Astrocyte (in vitro differentiated cells and primary cell): Measurements from ENCODE around the gene KNL1. TPM values are rescaled to one million over a fixed set of nuclear protein-coding genes. Genes with fewer than 3 reads are reported as not detected.
"Not testable (repeated sequence)": the region's sequence is repeated elsewhere in the genome, so short reads cannot be mapped to it uniquely, and the experiment has no call there.

Experiments used
- DNase-seq: peaks from one replicate; pipeline ENCODE4 v3.0.0-alpha.2; 2010; ENCODE audit warnings: low read depth
- FAIRE-seq: peaks from 2 replicates; lab custom pipeline; 2011; peaks lifted over from hg19 to GRCh38; lab: Jason Lieb, UNC
- H2AFZ ChIP-seq: 2 replicates; pipeline ENCODE4 v1.6.0; 2012; ENCODE audit warnings: low read depth, low read length, inconsistent platforms
- H3K27ac ChIP-seq: 2 replicates; pipeline ENCODE4 v1.5.1; 2011; ENCODE audit warnings: low read depth, low read length, inconsistent platforms
- H3K27me3 ChIP-seq: 2 replicates; pipeline ENCODE4 v1.6.0; 2011; ENCODE audit warnings: low read length, inconsistent platforms; ENCODE audit not compliant: insufficient read depth
- H3K36me3 ChIP-seq: 2 replicates; pipeline ENCODE4 v1.5.1; 2011; ENCODE audit warnings: low read length, inconsistent platforms; ENCODE audit not compliant: insufficient read depth
- H3K4me1 ChIP-seq: 2 replicates; pipeline ENCODE4 v1.5.1; 2011; ENCODE audit warnings: low read length, inconsistent platforms; ENCODE audit not compliant: insufficient read depth
- H3K4me2 ChIP-seq: 2 replicates; pipeline ENCODE4 v1.6.0; 2012; ENCODE audit warnings: low read length, inconsistent platforms
- H3K4me3 ChIP-seq: 2 replicates; pipeline ENCODE4 v1.5.1; 2011; ENCODE audit warnings: low read depth, mild to moderate bottlenecking, low read length, inconsistent platforms; ENCODE audit not compliant: insufficient read depth
- H3K79me2 ChIP-seq: 2 replicates; pipeline ENCODE4 v1.6.0; 2012; ENCODE audit warnings: mild to moderate bottlenecking, low read length, inconsistent platforms; ENCODE audit not compliant: insufficient read depth
- H3K9ac ChIP-seq: 2 replicates; pipeline ENCODE4 v1.6.0; 2012; ENCODE audit warnings: mild to moderate bottlenecking, low read length, inconsistent platforms
- H3K9me3 ChIP-seq: 2 replicates; pipeline ENCODE4 v1.5.1; 2012; ENCODE audit warnings: low read depth, mild to moderate bottlenecking, low read length, inconsistent platforms; ENCODE audit not compliant: insufficient read depth
- H4K20me1 ChIP-seq: 2 replicates; pipeline ENCODE4 v1.6.0; 2012; ENCODE audit warnings: low read length, inconsistent platforms; ENCODE audit not compliant: insufficient read depth
- H3K27ac Mint-ChIP-seq: one replicate; pipeline ENCODE4 v1.8.0; 2021; ENCODE audit warnings: mild to moderate bottlenecking, mixed read lengths; ENCODE audit not compliant: unreplicated experiment
- H3K27me3 Mint-ChIP-seq: one replicate; pipeline ENCODE4 v1.8.0; 2021; ENCODE audit warnings: low read depth, mixed read lengths; ENCODE audit not compliant: unreplicated experiment
- H3K36me3 Mint-ChIP-seq: one replicate; pipeline ENCODE4 v1.8.0; 2021; ENCODE audit warnings: low read depth, mixed read lengths; ENCODE audit not compliant: unreplicated experiment
- H3K4me1 Mint-ChIP-seq: one replicate; pipeline ENCODE4 v1.8.0; 2021; ENCODE audit warnings: low read depth, mixed read lengths; ENCODE audit not compliant: unreplicated experiment
- H3K4me3 Mint-ChIP-seq: one replicate; pipeline ENCODE4 v1.8.0; 2021; ENCODE audit warnings: mild to moderate bottlenecking, moderate library complexity, mixed read lengths; ENCODE audit not compliant: unreplicated experiment
- H3K9me3 Mint-ChIP-seq: one replicate; pipeline ENCODE4 v1.8.0; 2021; ENCODE audit warnings: mild to moderate bottlenecking, mixed read lengths; ENCODE audit not compliant: unreplicated experiment
- CTCF ChIP-seq: IDR thresholded peaks from 2 replicates; pipeline ENCODE4 v1.5.1; 2011; ENCODE audit warnings: low read depth, mild to moderate bottlenecking, inconsistent platforms, low read length, moderate library complexity; ENCODE audit not compliant: insufficient read depth
- EZH2 ChIP-seq: IDR thresholded peaks from 2 replicates; pipeline ENCODE4 v1.6.1; 2012; ENCODE audit warnings: mild to moderate bottlenecking, low read length, inconsistent platforms; ENCODE audit not compliant: insufficient read depth
- total RNA-seq: library from RNA; stranded (reverse); gene quantifications from 2 replicates; pipeline ENCODE4 v1.2.1, GENCODE V29; 2021

The KNL1 gene
- total RNA-seq, 1 donor from 2014 or later, result 3.3 TPM

GRCh38 chr15:40660686-40661085, 66.6 kb downstream of the KNL1 start:
- TF ChIP-seq EZH2 (no peak), CTCF (no peak)
- no peak overlapping the region for H3K27ac Mint-ChIP-seq
- no peaks in the 10 kb centered on the region for H3K36me3 Mint-ChIP-seq
- H3K27me3 ChIP-seq, result no peaks in the 10 kb centered on the region
- no peaks in the 10 kb centered on the region for H3K79me2 ChIP-seq
- no peak overlapping the region for H3K27ac ChIP-seq
- H3K9me3 Mint-ChIP-seq, result no peaks in the 10 kb centered on the region
- H3K4me1 Mint-ChIP-seq, result no peaks in the 10 kb centered on the region
- H2AFZ ChIP-seq, result no peak overlapping the region
- no peak overlapping the region for H3K4me3 Mint-ChIP-seq
- DNase-seq (no peak), FAIRE-seq (no peak)
- peaks cover 12% of the 10 kb centered on the region for H3K36me3 ChIP-seq
- no peaks in the 10 kb centered on the region for H3K9me3 ChIP-seq
- no peaks in the 10 kb centered on the region for H4K20me1 ChIP-seq
- no peaks in the 10 kb centered on the region for H3K4me1 ChIP-seq
- H3K4me3 ChIP-seq, result no peak overlapping the region
- no peaks in the 10 kb centered on the region for H3K27me3 Mint-ChIP-seq
- H3K4me2 ChIP-seq, result no peak overlapping the region
- H3K9ac ChIP-seq, result no peak overlapping the region

GRCh38 chr15:40664909-40665308, 70.9 kb downstream of the KNL1 start:
- H3K4me3 ChIP-seq, result no peak overlapping the region
- H3K27ac Mint-ChIP-seq, result no peak overlapping the region
- H3K4me1 Mint-ChIP-seq, result no peaks in the 10 kb centered on the region
- H3K4me1 ChIP-seq, result no peaks in the 10 kb centered on the region
- no peak overlapping the region for H3K4me2 ChIP-seq
- H3K9me3 ChIP-seq, result no peaks in the 10 kb centered on the region
- H3K36me3 Mint-ChIP-seq, result no peaks in the 10 kb centered on the region
- no peaks in the 10 kb centered on the region for H4K20me1 ChIP-seq
- no peaks in the 10 kb centered on the region for H3K79me2 ChIP-seq
- no peak overlapping the region for H3K4me3 Mint-ChIP-seq
- FAIRE-seq (no peak), DNase-seq (no peak)
- H3K27me3 Mint-ChIP-seq, result no peaks in the 10 kb centered on the region
- H3K27ac ChIP-seq, result no peak overlapping the region
- peaks cover 4% of the 10 kb centered on the region for H3K36me3 ChIP-seq
- H2AFZ ChIP-seq, result no peak overlapping the region
- H3K9me3 Mint-ChIP-seq, result peaks cover 3% of the 10 kb centered on the region
- H3K9ac ChIP-seq, result no peak overlapping the region
- H3K27me3 ChIP-seq, result no peaks in the 10 kb centered on the region
- TF ChIP-seq CTCF, result no peak
- no peak for TF ChIP-seq EZH2

GRCh38 chr15:40676290-40676689, 82.2 kb downstream of the KNL1 start:
- H3K9ac ChIP-seq, FAIRE-seq, H4K20me1 ChIP-seq, DNase-seq, H3K27me3 ChIP-seq, H3K36me3 ChIP-seq, H3K9me3 Mint-ChIP-seq, H3K4me3 ChIP-seq, H3K27ac ChIP-seq, H3K9me3 ChIP-seq, H3K79me2 ChIP-seq, H3K27me3 Mint-ChIP-seq, H3K4me2 ChIP-seq, H3K4me3 Mint-ChIP-seq, H3K27ac Mint-ChIP-seq, H2AFZ ChIP-seq, H3K4me1 Mint-ChIP-seq, H3K36me3 Mint-ChIP-seq, H3K4me1 ChIP-seq: not testable (repeated sequence)

- not testable (repeated sequence) for H3K27me3 ChIP-seq, H3K27ac ChIP-seq, H3K9me3 Mint-ChIP-seq, H3K27ac Mint-ChIP-seq, H3K79me2 ChIP-seq, DNase-seq, H3K4me3 Mint-ChIP-seq, H3K9me3 ChIP-seq, H3K4me2 ChIP-seq, H3K36me3 Mint-ChIP-seq, H3K4me1 Mint-ChIP-seq, H3K9ac ChIP-seq, FAIRE-seq, H4K20me1 ChIP-seq, H3K27me3 Mint-ChIP-seq, H3K4me3 ChIP-seq, H2AFZ ChIP-seq, H3K36me3 ChIP-seq, H3K4me1 ChIP-seq
Measured at GRCh38 chr15:40676906-40677305, 82.9 kb downstream of the KNL1 start.
